CD4-positive, CD25-positive, alpha-beta regulatory T cell (primary cell): Measurements from ENCODE around the gene VPS13D. TPM values are rescaled to one million over a fixed set of nuclear protein-coding genes. Genes with fewer than 3 reads are reported as not detected.

Source experiments
- ATAC-seq, 2 donors: fragments of 150-1000 bp; cut with Tn5 transposase; one replicate each; pipeline ENCODE4 v1.10.0; 2021; ENCODE audit warnings: low read depth in 2 of 2, moderate number of reproducible peaks in 2 of 2, moderate library complexity in 1 of 2
- DNase-seq, 3 donors: peaks; one replicate each; pipeline versions ENCODE4 v3.0.0 to v3.0.0-alpha.2; 2012 to 2022; ENCODE audit warnings: mixed read lengths in 1 of 3
- H3K27ac ChIP-seq: one replicate; pipeline ENCODE4 v1.7.0; 2013; ENCODE audit warnings: mild to moderate bottlenecking, low read length; ENCODE audit not compliant: insufficient read depth, poor library complexity, severe bottlenecking
- H3K27me3 ChIP-seq: one replicate; pipeline ENCODE4 v1.7.0; 2013; ENCODE audit warnings: low read length; ENCODE audit not compliant: control insufficient read depth, insufficient read depth
- H3K36me3 ChIP-seq: one replicate; pipeline ENCODE4 v1.7.0; 2013; ENCODE audit warnings: mild to moderate bottlenecking, low read length, moderate library complexity; ENCODE audit not compliant: control insufficient read depth, insufficient read depth
- H3K4me1 ChIP-seq: 2 replicates; pipeline ENCODE4 v1.7.0; 2013; ENCODE audit warnings: mild to moderate bottlenecking, low read length; ENCODE audit not compliant: insufficient read depth, control insufficient read depth, poor library complexity, severe bottlenecking
- H3K4me3 ChIP-seq: one replicate; pipeline ENCODE4 v1.7.0; 2013; ENCODE audit warnings: low read depth, mild to moderate bottlenecking, low read length, moderate library complexity
- H3K9me3 ChIP-seq, 2 experiments: 1 replicate in 1 of 2; 2 replicates in 1 of 2; pipeline ENCODE4 v1.7.0; 2013; ENCODE audit warnings: low read length in 2 of 2, mild to moderate bottlenecking in 1 of 2, moderate library complexity in 1 of 2; ENCODE audit not compliant: control insufficient read depth in 2 of 2
- H3K27ac Mint-ChIP-seq, 3 donors: one replicate each; pipeline ENCODE4 v1.8.0; 2020 to 2022; ENCODE audit warnings: mild to moderate bottlenecking in 3 of 3, mixed read lengths in 3 of 3, moderate library complexity in 2 of 3
- H3K27me3 Mint-ChIP-seq: one replicate; pipeline ENCODE4 v1.8.0; 2022; ENCODE audit warnings: mild to moderate bottlenecking, mixed read lengths
- H3K36me3 Mint-ChIP-seq: one replicate; pipeline ENCODE4 v1.8.0; 2020; ENCODE audit warnings: mixed read lengths
- H3K4me1 Mint-ChIP-seq, 4 donors: one replicate each; pipeline ENCODE4 v1.8.0; 2020 to 2022; ENCODE audit warnings: mixed read lengths in 4 of 4, mild to moderate bottlenecking in 1 of 4
- H3K4me3 Mint-ChIP-seq, 4 donors: one replicate each; pipeline ENCODE4 v1.8.0; 2020 to 2022; ENCODE audit warnings: mild to moderate bottlenecking in 4 of 4, mixed read lengths in 4 of 4, moderate library complexity in 3 of 4
- H3K9me3 Mint-ChIP-seq, 7 donors: one replicate each; pipeline ENCODE4 v1.8.0; 2020 to 2022; ENCODE audit warnings: mixed read lengths in 7 of 7, mild to moderate bottlenecking in 3 of 7, moderate library complexity in 2 of 7
- polyA plus RNA-seq, 4 donors: library from polyadenylated mRNA; unstranded; fragments of 300-500 nt; fragmentation: Illumina TruSeq; gene quantifications; one replicate each; pipeline ENCODE4 v1.2.3, GENCODE V29; 2021
- total RNA-seq: library from RNA; stranded (reverse); gene quantifications from one replicate; pipeline ENCODE4 v1.2.3, GENCODE V29; 2022

Gene VPS13D
- total and polyA plus RNA-seq, 5 donors from 2014 or later = 8.1 to 96.0 (median 10.3) TPM

DNA sequence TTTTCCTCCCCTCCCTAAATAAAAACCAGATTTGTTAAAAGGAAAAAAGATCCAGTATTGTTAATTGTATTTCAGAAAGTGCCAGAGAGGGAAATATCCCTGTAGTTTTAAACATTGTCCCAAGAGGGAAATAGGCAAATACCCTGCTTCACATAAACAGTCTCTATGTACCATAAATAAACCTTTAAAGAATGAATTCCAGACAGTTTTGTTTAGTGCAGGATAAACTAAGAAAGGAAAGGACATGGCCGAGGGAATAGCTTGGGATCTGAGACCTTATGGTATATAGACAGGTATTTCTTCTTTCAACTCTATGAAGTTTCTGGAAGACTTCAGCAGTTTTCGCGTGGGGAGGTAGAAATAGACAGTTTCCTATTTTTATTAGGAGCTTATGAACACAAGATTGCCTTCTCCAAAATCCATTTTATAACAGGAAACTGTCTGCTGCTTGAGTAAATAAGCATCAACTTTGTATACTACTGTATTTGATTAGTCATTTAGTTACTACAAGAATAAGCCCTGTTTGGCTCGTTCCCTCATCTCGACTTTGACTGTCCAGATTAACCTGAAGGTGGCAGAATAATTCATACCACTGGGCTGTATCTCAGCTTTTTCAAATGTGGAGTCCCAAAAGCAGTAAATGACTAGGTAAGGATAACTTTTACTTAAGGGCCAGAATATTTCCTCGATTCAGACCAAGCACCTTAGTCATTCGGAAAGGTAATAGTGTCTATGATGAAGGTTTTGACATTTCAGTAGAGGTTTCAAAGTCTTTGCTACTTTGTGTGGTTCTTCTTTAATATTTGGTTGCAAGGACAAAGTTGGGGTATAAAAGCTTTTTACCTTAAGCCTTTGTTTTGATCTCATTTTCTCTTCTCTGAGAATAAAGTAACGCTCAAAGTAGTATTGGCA is 177.5 kb downstream of the VPS13D start:
- Mint-ChIP-seq H3K4me3 (no peak overlapping the region), H3K4me1 (peaks cover 0 to 35% (median 12%) of the 10 kb centered on the region in 4 donors), H3K9me3 (peaks cover 0 to 5% (median 3%) of the 10 kb centered on the region in 7 donors), H3K36me3 (peaks cover 60% of the 10 kb centered on the region), H3K27me3 (no peaks in the 10 kb centered on the region), H3K27ac (peak overlapping the region in 1 of 3 donors; percentile 67)
- ATAC-seq = peak; percentile 69 to 74
- no peak overlapping the region for H3K4me3 ChIP-seq
- no peaks in the 10 kb centered on the region for H3K27me3 ChIP-seq
- no peak overlapping the region for H3K27ac ChIP-seq
- peaks cover 0 to 4% of the 10 kb centered on the region in 2 experiments for H3K9me3 ChIP-seq
- DNase-seq = peak in 2 of 3 donors; percentile 34 to 66
- peaks cover 55% of the 10 kb centered on the region for H3K36me3 ChIP-seq
- no peaks in the 10 kb centered on the region for H3K4me1 ChIP-seq

DNA sequence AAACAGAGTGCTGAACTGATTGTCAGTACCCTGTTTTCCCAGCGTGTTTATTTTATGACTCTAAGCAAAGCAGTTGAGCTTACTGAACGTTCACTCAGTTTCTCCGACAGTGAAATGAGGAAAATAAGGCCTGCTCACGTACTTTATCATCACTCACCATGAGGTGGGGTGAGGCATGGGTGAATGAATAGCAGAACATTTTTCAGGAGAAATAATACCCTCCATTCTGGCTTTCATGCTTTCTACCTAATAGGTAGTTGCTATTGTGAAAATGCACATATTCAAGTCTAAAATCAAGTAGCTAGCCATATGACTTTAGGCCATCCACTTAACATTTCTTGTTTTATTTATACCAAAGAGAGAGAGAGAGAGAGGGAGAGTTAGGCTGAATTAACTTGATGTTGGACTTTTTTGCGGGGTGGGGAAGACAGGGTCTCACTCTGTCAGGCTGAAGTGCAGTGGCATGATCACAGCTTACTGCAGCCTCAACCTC is 178.2 kb downstream of the VPS13D start:
- Mint-ChIP-seq H3K4me1 (peaks cover 0 to 30% (median 14%) of the 10 kb centered on the region in 4 donors), H3K36me3 (peaks cover 67% of the 10 kb centered on the region), H3K4me3 (no peak overlapping the region), H3K27me3 (no peaks in the 10 kb centered on the region), H3K9me3 (peaks cover 0 to 5% (median 3%) of the 10 kb centered on the region in 7 donors), H3K27ac (no peak overlapping the region)
- peaks cover 0 to 4% of the 10 kb centered on the region in 2 experiments for H3K9me3 ChIP-seq
- no peaks in the 10 kb centered on the region for H3K4me1 ChIP-seq
- H3K27ac ChIP-seq = no peak overlapping the region
- no peak for DNase-seq
- H3K4me3 ChIP-seq = no peak overlapping the region
- no peak for ATAC-seq
- H3K27me3 ChIP-seq = no peaks in the 10 kb centered on the region
- peaks cover 48% of the 10 kb centered on the region for H3K36me3 ChIP-seq

DNA sequence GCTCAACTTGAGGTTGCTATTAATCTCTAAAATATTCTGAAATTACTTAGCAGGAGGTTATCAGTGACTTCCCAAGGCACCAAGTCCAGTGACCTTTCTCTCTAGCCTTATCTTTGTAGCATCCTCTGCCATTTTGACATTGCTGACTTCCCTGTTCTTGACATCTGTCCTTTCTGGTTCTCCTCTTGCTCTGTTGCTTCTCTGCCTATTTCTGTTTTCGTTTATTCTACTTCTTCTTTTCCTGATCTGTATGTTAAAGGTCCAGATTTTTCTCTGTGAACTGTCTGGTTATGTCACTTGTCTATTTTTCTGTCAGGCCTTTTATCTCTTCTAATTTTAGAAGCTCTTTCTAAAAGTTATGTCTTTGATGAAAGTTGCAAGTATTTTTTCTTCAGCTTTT is 178.8 kb downstream of the VPS13D start:
- no peak overlapping the region for H3K27ac ChIP-seq
- no peak overlapping the region for H3K4me3 ChIP-seq
- peaks cover 41% of the 10 kb centered on the region for H3K36me3 ChIP-seq
- peaks cover 0 to 5% (median 3%) of the 10 kb centered on the region in 7 donors for H3K9me3 Mint-ChIP-seq
- peaks cover 61% of the 10 kb centered on the region for H3K36me3 Mint-ChIP-seq
- peaks cover 0 to 4% of the 10 kb centered on the region in 2 experiments for H3K9me3 ChIP-seq
- H3K27ac Mint-ChIP-seq = peak overlapping the region in 1 of 3 donors; percentile 7
- H3K4me1 ChIP-seq = no peaks in the 10 kb centered on the region
- DNase-seq (no peak), ATAC-seq (no peak)
- no peaks in the 10 kb centered on the region for H3K27me3 ChIP-seq
- H3K27me3 Mint-ChIP-seq = no peaks in the 10 kb centered on the region
- H3K4me1 Mint-ChIP-seq = peaks cover 0 to 30% (median 15%) of the 10 kb centered on the region in 4 donors
- H3K4me3 Mint-ChIP-seq = no peak overlapping the region

DNA sequence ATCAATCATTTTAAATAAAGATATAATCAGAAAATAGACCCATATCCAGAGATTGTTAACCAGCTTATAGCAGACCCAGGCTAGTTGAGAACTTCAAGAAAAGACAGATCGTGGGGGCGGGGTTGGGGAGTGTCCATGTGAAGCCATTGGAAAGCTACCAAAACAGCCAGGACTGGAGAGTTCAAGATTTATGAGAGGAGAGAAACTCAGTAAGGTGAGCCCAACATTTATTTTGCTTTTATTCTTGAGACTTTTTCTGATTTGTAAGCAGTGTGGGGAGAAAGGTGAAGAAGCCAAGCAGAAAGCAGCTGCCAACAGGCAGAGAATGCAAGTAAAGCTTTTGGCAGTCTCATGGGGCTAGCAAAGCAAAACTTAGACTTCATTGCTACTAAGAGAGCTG is 179.9 kb downstream of the VPS13D start:
- H3K9me3 ChIP-seq = peaks cover 0 to 4% of the 10 kb centered on the region in 2 experiments
- H3K36me3 Mint-ChIP-seq = peaks cover 51% of the 10 kb centered on the region
- no peaks in the 10 kb centered on the region for H3K4me1 ChIP-seq
- peaks cover 0 to 35% (median 20%) of the 10 kb centered on the region in 4 donors for H3K4me1 Mint-ChIP-seq
- H3K4me3 Mint-ChIP-seq = no peak overlapping the region
- no peak overlapping the region for H3K27ac ChIP-seq
- peaks cover 32% of the 10 kb centered on the region for H3K36me3 ChIP-seq
- no peak overlapping the region for H3K4me3 ChIP-seq
- peaks cover 0 to 5% (median 3%) of the 10 kb centered on the region in 7 donors for H3K9me3 Mint-ChIP-seq
- no peak for DNase-seq
- H3K27ac Mint-ChIP-seq = no peak overlapping the region
- no peaks in the 10 kb centered on the region for H3K27me3 ChIP-seq
- no peak for ATAC-seq
- no peaks in the 10 kb centered on the region for H3K27me3 Mint-ChIP-seq

DNA sequence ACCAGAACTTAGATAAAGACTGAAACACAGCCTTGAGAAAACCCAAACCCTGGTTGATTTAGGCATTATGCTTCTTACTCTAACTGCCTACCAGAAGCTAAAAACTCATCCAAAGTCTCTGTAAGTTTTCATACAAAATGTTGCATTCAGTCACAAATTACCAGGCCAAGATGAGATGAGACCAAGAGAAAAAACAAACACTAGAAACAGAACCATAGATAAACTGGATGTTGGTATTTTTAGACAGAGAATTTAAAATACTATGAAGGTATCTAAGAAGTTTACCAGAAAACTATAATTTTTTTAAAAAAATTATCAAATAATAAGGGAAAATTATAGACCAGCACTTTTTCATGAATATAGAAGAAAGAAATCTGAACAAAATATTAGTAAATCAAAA is 180.5 kb downstream of the VPS13D start:
- Histone ChIP-seq H3K4me1 (no peaks in the 10 kb centered on the region), H3K27ac (no peak overlapping the region), H3K9me3 (peaks cover 0 to 4% of the 10 kb centered on the region in 2 experiments), H3K27me3 (no peaks in the 10 kb centered on the region), H3K4me3 (no peak overlapping the region), H3K36me3 (peaks cover 28% of the 10 kb centered on the region)
- H3K36me3 Mint-ChIP-seq = peaks cover 51% of the 10 kb centered on the region
- DNase-seq (no peak), ATAC-seq (no peak)
- peaks cover 0 to 5% (median 3%) of the 10 kb centered on the region in 7 donors for H3K9me3 Mint-ChIP-seq
- H3K4me3 Mint-ChIP-seq = no peak overlapping the region
- H3K4me1 Mint-ChIP-seq = peaks cover 0 to 38% (median 22%) of the 10 kb centered on the region in 4 donors
- no peaks in the 10 kb centered on the region for H3K27me3 Mint-ChIP-seq
- H3K27ac Mint-ChIP-seq = no peak overlapping the region

DNA sequence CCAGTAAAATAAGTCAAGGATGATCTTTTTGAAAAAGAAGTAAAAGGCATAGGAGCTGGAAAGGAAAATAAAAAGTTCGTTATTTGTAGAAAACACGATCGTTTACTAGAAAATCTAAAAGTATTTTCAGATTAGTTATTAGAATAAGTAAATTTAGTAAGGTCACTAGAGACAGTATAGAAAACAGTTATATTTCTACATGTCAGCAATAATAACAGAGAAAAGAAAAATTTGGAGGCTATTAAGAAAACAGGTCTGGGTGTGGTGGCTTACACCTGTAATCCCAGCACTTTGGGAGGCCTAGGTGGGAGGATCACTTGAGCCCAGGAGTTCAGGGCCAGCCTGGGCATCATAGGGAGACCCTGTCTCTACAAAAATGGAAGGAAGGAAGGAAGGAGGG is 181.3 kb downstream of the VPS13D start:
- DNase-seq (no peak), ATAC-seq (no peak)
- Histone ChIP-seq H3K36me3 (peaks cover 30% of the 10 kb centered on the region), H3K27me3 (no peaks in the 10 kb centered on the region), H3K27ac (no peak overlapping the region), H3K4me3 (no peak overlapping the region), H3K4me1 (no peaks in the 10 kb centered on the region), H3K9me3 (peaks cover 0 to 4% of the 10 kb centered on the region in 2 experiments)
- H3K36me3 Mint-ChIP-seq = peaks cover 53% of the 10 kb centered on the region
- H3K27me3 Mint-ChIP-seq = no peaks in the 10 kb centered on the region
- peaks cover 0 to 34% (median 22%) of the 10 kb centered on the region in 4 donors for H3K4me1 Mint-ChIP-seq
- H3K27ac Mint-ChIP-seq = no peak overlapping the region
- no peak overlapping the region for H3K4me3 Mint-ChIP-seq
- H3K9me3 Mint-ChIP-seq = peaks cover 0 to 5% (median 3%) of the 10 kb centered on the region in 7 donors

DNA sequence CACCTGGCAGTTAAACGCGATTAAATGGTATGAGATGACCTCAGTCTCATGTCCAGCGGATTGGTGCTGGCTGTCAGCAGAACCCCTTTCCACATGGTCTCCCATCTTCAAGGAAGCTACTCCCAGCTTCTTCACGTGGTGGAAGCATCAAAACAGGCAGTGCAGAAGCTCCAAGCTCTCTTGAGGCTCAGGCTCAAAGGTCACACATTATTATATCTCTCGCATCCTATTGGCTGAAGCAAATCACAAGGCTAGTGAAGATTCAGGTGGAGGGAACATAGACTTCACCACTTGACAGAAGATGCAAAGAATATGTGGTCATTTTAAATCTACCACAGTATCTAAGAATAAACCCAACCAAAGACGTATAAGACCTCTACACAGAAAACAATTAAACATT is 181.9 kb downstream of the VPS13D start:
- peak overlapping the region in 1 of 3 donors; percentile 86 for H3K27ac Mint-ChIP-seq
- peaks cover 0 to 33% (median 20%) of the 10 kb centered on the region in 4 donors for H3K4me1 Mint-ChIP-seq
- H3K4me1 ChIP-seq = no peaks in the 10 kb centered on the region
- no peak overlapping the region for H3K4me3 Mint-ChIP-seq
- peaks cover 0 to 5% (median 3%) of the 10 kb centered on the region in 7 donors for H3K9me3 Mint-ChIP-seq
- H3K27me3 ChIP-seq = no peaks in the 10 kb centered on the region
- H3K4me3 ChIP-seq = no peak overlapping the region
- peaks cover 34% of the 10 kb centered on the region for H3K36me3 ChIP-seq
- no peak overlapping the region for H3K27ac ChIP-seq
- ATAC-seq = no peak
- peaks cover 0 to 4% of the 10 kb centered on the region in 2 experiments for H3K9me3 ChIP-seq
- no peaks in the 10 kb centered on the region for H3K27me3 Mint-ChIP-seq
- DNase-seq = no peak
- peaks cover 54% of the 10 kb centered on the region for H3K36me3 Mint-ChIP-seq
